ENCODE measurements around the gene ACADVL.
"Not testable (repeated sequence)": the region's sequence is repeated elsewhere in the genome, so short reads cannot be mapped to it uniquely, and the experiment has no call there.

The ACADVL gene

GRCh38 chr17:7179317-7180254, 40.2 kb upstream of the ACADVL start, which contains the start of gene ASGR1:
TSS of gene ASGR1 (minus strand) at chr17:7179370. CDS start at chr17:7178563, 807 bp downstream.
- Histone ChIP-seq H3K4me1 (ENCODE audit: control insufficient read depth, low read depth, low read length) (peaks cover 3% of the 10 kb centered on the region), H3K36me3 (ENCODE audit: control insufficient read depth, low read depth, low read length) (no peaks in the 10 kb centered on the region), H3K27me3 (ENCODE audit: control insufficient read depth, insufficient read depth, low read length) (peaks cover 22% of the 10 kb centered on the region), H3K9ac (ENCODE audit: low read length) (no peak within 1 kb of the TSS), H3K27ac (ENCODE audit: low read length) (no peak within 1 kb of the TSS), H3K4me3 (ENCODE audit: low read length) (peak within 1 kb of the TSS; percentile 79), H3K9me3 (ENCODE audit: control insufficient read depth, low read depth, low read length) (no peaks in the 10 kb centered on the region)

- H3K36me3 ChIP-seq (ENCODE audit: control insufficient read depth, low read depth, low read length); H3K27me3 ChIP-seq (ENCODE audit: control insufficient read depth, insufficient read depth, low read length); H3K9ac ChIP-seq (ENCODE audit: low read length); H3K9me3 ChIP-seq (ENCODE audit: control insufficient read depth, low read depth, low read length); H3K4me3 ChIP-seq (ENCODE audit: low read length); H3K4me1 ChIP-seq (ENCODE audit: control insufficient read depth, low read depth, low read length); H3K27ac ChIP-seq (ENCODE audit: low read length): not testable (repeated sequence)
These were observed 37.6 kb upstream of the ACADVL start for GRCh38 chr17:7182101-7182500.

- Histone ChIP-seq H3K4me1 (ENCODE audit: control insufficient read depth, low read depth, low read length) (no peaks in the 10 kb centered on the region), H3K9ac (ENCODE audit: low read length) (no peak overlapping the region), H3K9me3 (ENCODE audit: control insufficient read depth, low read depth, low read length) (no peaks in the 10 kb centered on the region), H3K4me3 (ENCODE audit: low read length) (no peak overlapping the region), H3K36me3 (ENCODE audit: control insufficient read depth, low read depth, low read length) (no peaks in the 10 kb centered on the region), H3K27ac (ENCODE audit: low read length) (no peak overlapping the region), H3K27me3 (ENCODE audit: control insufficient read depth, insufficient read depth, low read length) (no peaks in the 10 kb centered on the region)
These were observed 36.2 kb upstream of the ACADVL start for GRCh38 chr17:7183433-7184090.

GRCh38 chr17:7184091-7184488, 35.6 kb upstream of the ACADVL start:
- Histone ChIP-seq H3K36me3 (ENCODE audit: control insufficient read depth, low read depth, low read length) (no peaks in the 10 kb centered on the region), H3K9ac (ENCODE audit: low read length) (no peak overlapping the region)

GRCh38 chr17:7184647-7185046, 35.1 kb upstream of the ACADVL start:
- H3K9me3 ChIP-seq (ENCODE audit: control insufficient read depth, low read depth, low read length) = no peaks in the 10 kb centered on the region

More at GRCh38 chr17:7184091-7184488, 35.6 kb upstream of the ACADVL start:
- H3K27me3 ChIP-seq (ENCODE audit: control insufficient read depth, insufficient read depth, low read length) = no peaks in the 10 kb centered on the region
- no peak overlapping the region for H3K27ac ChIP-seq (ENCODE audit: low read length)
- no peak overlapping the region for H3K4me3 ChIP-seq (ENCODE audit: low read length)
- no peaks in the 10 kb centered on the region for H3K9me3 ChIP-seq (ENCODE audit: control insufficient read depth, low read depth, low read length)
- no peaks in the 10 kb centered on the region for H3K4me1 ChIP-seq (ENCODE audit: control insufficient read depth, low read depth, low read length)

GRCh38 chr17:7186241-7186640, 33.5 kb upstream of the ACADVL start:
- H3K4me1 ChIP-seq (ENCODE audit: control insufficient read depth, low read depth, low read length) = no peaks in the 10 kb centered on the region
- H3K9me3 ChIP-seq (ENCODE audit: control insufficient read depth, low read depth, low read length) = no peaks in the 10 kb centered on the region
- no peaks in the 10 kb centered on the region for H3K27me3 ChIP-seq (ENCODE audit: control insufficient read depth, insufficient read depth, low read length)
- H3K27ac ChIP-seq (ENCODE audit: low read length) = no peak overlapping the region
- no peak overlapping the region for H3K9ac ChIP-seq (ENCODE audit: low read length)
- H3K36me3 ChIP-seq (ENCODE audit: control insufficient read depth, low read depth, low read length) = peaks cover 3% of the 10 kb centered on the region
- no peak overlapping the region for H3K4me3 ChIP-seq (ENCODE audit: low read length)

More at GRCh38 chr17:7184647-7185046, 35.1 kb upstream of the ACADVL start:
- Histone ChIP-seq H3K27me3 (ENCODE audit: control insufficient read depth, insufficient read depth, low read length) (no peaks in the 10 kb centered on the region), H3K27ac (ENCODE audit: low read length) (no peak overlapping the region), H3K9ac (ENCODE audit: low read length) (no peak overlapping the region), H3K4me3 (ENCODE audit: low read length) (no peak overlapping the region), H3K36me3 (ENCODE audit: control insufficient read depth, low read depth, low read length) (no peaks in the 10 kb centered on the region), H3K4me1 (ENCODE audit: control insufficient read depth, low read depth, low read length) (no peaks in the 10 kb centered on the region)

GRCh38 chr17:7190276-7190917, 29.3 kb upstream of the ACADVL start:
- Histone ChIP-seq H3K27ac (ENCODE audit: low read length) (no peak overlapping the region), H3K27me3 (ENCODE audit: control insufficient read depth, insufficient read depth, low read length) (no peaks in the 10 kb centered on the region), H3K36me3 (ENCODE audit: control insufficient read depth, low read depth, low read length) (peaks cover 17% of the 10 kb centered on the region)

GRCh38 chr17:7191069-7191468, 28.7 kb upstream of the ACADVL start:
- Histone ChIP-seq H3K9ac (ENCODE audit: low read length) (no peak overlapping the region), H3K4me1 (ENCODE audit: control insufficient read depth, low read depth, low read length) (no peaks in the 10 kb centered on the region), H3K27me3 (ENCODE audit: control insufficient read depth, insufficient read depth, low read length) (no peaks in the 10 kb centered on the region), H3K27ac (ENCODE audit: low read length) (no peak overlapping the region), H3K4me3 (ENCODE audit: low read length) (no peak overlapping the region), H3K9me3 (ENCODE audit: control insufficient read depth, low read depth, low read length) (no peaks in the 10 kb centered on the region), H3K36me3 (ENCODE audit: control insufficient read depth, low read depth, low read length) (peaks cover 23% of the 10 kb centered on the region)

More at GRCh38 chr17:7190276-7190917, 29.3 kb upstream of the ACADVL start:
- Histone ChIP-seq H3K9me3 (ENCODE audit: control insufficient read depth, low read depth, low read length) (no peaks in the 10 kb centered on the region), H3K4me3 (ENCODE audit: low read length) (no peak overlapping the region), H3K9ac (ENCODE audit: low read length) (no peak overlapping the region), H3K4me1 (ENCODE audit: control insufficient read depth, low read depth, low read length) (no peaks in the 10 kb centered on the region)

GRCh38 chr17:7191571-7192270, 28.0 kb upstream of the ACADVL start:
- no peak overlapping the region for H3K4me3 ChIP-seq (ENCODE audit: low read length)
- no peak overlapping the region for H3K9ac ChIP-seq (ENCODE audit: low read length)
- no peaks in the 10 kb centered on the region for H3K4me1 ChIP-seq (ENCODE audit: control insufficient read depth, low read depth, low read length)
- H3K27me3 ChIP-seq (ENCODE audit: control insufficient read depth, insufficient read depth, low read length) = no peaks in the 10 kb centered on the region
- H3K36me3 ChIP-seq (ENCODE audit: control insufficient read depth, low read depth, low read length) = peaks cover 29% of the 10 kb centered on the region
- no peaks in the 10 kb centered on the region for H3K9me3 ChIP-seq (ENCODE audit: control insufficient read depth, low read depth, low read length)
- no peak overlapping the region for H3K27ac ChIP-seq (ENCODE audit: low read length)

- peaks cover 35% of the 10 kb centered on the region for H3K36me3 ChIP-seq (ENCODE audit: control insufficient read depth, low read depth, low read length)
- H3K27me3 ChIP-seq (ENCODE audit: control insufficient read depth, insufficient read depth, low read length) = no peaks in the 10 kb centered on the region
- H3K27ac ChIP-seq (ENCODE audit: low read length) = no peak overlapping the region
- no peaks in the 10 kb centered on the region for H3K9me3 ChIP-seq (ENCODE audit: control insufficient read depth, low read depth, low read length)
- H3K4me3 ChIP-seq (ENCODE audit: low read length) = no peak overlapping the region
- H3K4me1 ChIP-seq (ENCODE audit: control insufficient read depth, low read depth, low read length) = no peaks in the 10 kb centered on the region
- H3K9ac ChIP-seq (ENCODE audit: low read length) = no peak overlapping the region
These were observed 27.3 kb upstream of the ACADVL start for GRCh38 chr17:7192271-7192937.

All from iPS-18a (cell line).